MG63 (cell line): Measurements from ENCODE around the gene KMT5C. TPM values are rescaled to one million over a fixed set of nuclear protein-coding genes. Genes with fewer than 3 reads are reported as not detected.
A peak's percentile ranks its signal among the peaks of the same experiment; 100 is the strongest.

Experiments
- DNase-seq: peaks from one replicate; pipeline ENCODE4 v3.0.0-alpha.2; 2020
- H3K27me3 ChIP-seq: fragments of 250-450 bp; sonication (Bioruptor Pico); 2 replicates; pipeline ENCODE4 v1.5.1; 2020; ENCODE audit warnings: mild to moderate bottlenecking, moderate library complexity
- H3K36me3 ChIP-seq: fragments of 250-450 bp; sonication (Bioruptor Pico); 2 replicates; pipeline ENCODE4 v1.5.1; 2020; ENCODE audit warnings: mild to moderate bottlenecking, moderate library complexity
- H3K4me3 ChIP-seq: fragments of 250-450 bp; sonication (Bioruptor Pico); 2 replicates; pipeline ENCODE4 v1.5.1; 2020; ENCODE audit warnings: mild to moderate bottlenecking, moderate library complexity
- H3K9me3 ChIP-seq: fragments of 250-450 bp; sonication (Bioruptor Pico); 2 replicates; pipeline ENCODE4 v1.5.1; 2020; ENCODE audit warnings: mild to moderate bottlenecking, moderate library complexity
- total RNA-seq: library from RNA; depleted of rRNA; stranded (reverse); fragments of >200 nt; shearing (Covaris generic); gene quantifications from 2 replicates; pipeline ENCODE4 v1.2.3, GENCODE V29; 2014; ENCODE audit warnings: low replicate concordance

KMT5C gene
- total RNA-seq, 1 experiment from 2014 or later: 11.1 TPM

DNA sequence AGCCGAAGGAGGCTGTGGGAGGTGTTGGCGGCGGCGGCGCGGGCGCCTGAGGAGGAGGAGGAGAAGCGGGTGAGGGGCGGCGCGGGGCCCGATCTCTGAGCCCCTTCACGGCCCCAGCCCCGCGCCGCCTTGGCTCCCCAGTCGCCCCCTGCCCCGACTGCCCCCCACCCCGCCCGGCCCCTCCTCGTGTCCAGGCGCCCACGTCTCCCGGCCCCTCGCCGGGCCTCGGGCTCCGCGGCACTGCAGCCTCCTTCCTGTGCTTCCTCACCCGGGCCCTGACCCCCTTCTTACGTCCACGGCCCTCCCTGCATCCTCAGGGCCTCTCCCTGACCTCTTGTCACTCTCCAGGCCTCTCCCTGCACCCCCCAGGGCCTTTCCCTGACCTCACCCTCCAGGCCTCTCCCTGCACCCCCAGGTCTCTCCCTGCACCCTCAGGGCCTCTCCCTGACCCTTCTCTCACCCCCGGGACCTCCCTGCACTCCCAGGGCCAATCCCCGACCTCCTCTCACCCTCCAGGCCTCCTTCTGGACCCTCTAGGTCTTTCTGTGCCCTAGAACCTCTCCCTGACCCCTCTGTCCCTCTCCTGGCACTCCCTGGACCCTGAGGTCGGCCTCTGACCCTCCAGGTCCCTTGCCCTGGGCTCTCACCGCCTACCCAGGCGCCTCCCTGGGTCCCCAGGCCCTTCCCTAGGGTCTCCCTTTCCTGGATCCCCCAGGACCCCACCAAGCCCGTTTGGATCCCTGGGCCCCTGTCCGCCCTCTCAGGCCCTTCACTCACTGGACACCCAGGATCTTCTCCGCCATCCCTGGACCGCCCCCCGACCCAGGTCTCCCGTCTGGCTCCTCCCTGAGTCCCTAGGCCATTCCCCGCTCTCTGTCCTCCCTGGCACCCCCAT lies 460 bp downstream of the KMT5C start:
- peak; percentile 44 for DNase-seq
- Histone ChIP-seq H3K4me3 (peak overlapping the region; percentile 69), H3K9me3 (no peaks in the 10 kb centered on the region)

DNA sequence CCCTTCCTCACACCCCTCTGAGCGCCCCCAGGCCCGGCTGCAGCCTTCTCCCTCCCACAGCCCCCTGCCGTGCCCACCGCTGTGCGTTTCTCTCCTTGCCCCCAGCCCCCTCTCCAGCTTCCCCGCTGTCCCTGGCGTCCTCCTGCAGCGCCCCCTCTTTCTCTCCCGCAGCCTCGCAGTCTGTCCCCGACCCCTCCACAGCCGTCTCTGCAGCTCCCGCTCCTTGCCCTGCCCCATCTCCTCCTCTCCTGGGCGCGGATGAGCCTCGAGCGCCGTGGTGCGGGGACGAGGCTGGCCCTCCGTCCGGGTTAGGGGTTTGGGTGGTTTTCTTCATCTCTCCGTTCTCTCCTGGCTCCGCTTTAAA lies 1.1 kb downstream of the KMT5C start:
- peak overlapping the region; percentile 69 for H3K4me3 ChIP-seq
- no peaks in the 10 kb centered on the region for H3K9me3 ChIP-seq
- peaks cover 13% of the 10 kb centered on the region for H3K27me3 ChIP-seq
- no peak for DNase-seq
- H3K36me3 ChIP-seq: peaks cover 9% of the 10 kb centered on the region

More for the DNA sequence above, 460 bp downstream of the KMT5C start:
- Histone ChIP-seq H3K36me3 (peaks cover 9% of the 10 kb centered on the region), H3K27me3 (peaks cover 13% of the 10 kb centered on the region)

DNA sequence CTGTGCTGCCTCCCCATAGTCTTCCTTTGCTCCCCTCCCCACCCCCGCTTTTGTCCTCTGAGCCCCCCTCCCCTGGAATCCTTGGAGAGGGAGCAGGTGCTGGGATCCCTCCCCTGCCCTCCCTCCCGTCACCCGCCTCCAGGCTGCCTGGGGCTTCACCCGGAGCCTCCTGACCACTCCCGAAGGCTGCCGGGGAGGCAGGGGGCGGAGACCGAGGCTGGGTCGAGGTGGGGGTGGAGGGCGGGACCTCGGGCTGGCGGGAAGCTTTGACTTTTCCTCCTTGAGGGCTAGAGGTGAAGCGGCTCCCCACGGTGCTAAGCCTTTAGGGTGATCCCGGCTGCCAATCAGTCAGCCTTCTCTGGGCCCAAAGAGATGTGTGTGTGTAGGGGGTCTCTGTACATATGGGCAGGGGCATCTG lies 1.5 kb downstream of the KMT5C start:
- peak; percentile 52 for DNase-seq
- H3K27me3 ChIP-seq: peaks cover 12% of the 10 kb centered on the region
- H3K4me3 ChIP-seq: peak overlapping the region; percentile 69; the same call in 1 of the 2 replicates
- peaks cover 12% of the 10 kb centered on the region for H3K36me3 ChIP-seq
- no peaks in the 10 kb centered on the region for H3K9me3 ChIP-seq

DNA sequence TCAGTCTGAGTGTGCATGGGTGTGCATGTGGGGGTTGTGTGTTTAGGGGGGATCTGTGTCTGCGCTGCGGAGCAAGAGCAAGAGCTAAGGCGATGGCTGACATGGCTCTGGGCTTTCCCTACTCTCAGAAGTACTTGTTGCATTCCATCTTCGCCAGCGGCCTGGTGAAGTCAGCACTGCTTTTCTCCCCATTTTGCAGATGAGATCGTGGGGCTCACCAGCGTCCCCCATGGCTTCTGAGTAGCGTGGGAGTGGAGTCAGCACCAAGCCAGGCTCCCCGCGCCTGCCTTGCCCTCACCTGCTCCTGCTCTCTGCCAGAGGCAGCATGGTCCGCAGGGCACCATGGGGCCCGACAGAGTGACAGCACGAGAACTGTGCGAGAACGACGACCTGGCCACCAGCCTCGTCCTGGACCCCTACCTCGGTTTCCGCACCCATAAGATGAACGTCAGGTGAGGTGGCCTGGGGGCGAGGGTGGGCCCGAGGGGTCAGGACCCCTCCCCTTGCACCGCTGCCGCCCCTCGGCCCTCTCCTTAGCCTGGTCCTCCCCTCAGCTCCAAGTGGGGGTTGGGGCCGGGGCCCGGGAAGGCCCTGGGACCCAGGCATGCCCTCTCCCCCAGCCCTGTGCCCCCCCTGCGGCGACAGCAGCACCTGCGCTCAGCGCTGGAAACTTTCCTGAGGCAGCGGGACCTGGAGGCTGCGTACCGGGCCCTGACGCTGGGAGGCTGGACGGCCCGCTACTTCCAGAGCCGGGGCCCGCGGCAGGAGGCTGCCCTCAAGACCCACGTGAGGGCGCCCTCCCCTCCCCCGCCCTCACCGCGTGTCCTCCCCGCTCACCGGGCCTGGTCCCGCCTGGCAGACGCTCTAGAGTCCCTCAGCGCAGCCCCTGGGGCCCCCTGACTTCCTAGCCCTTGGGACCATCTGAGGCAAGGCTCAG lies 2.2 kb downstream of the KMT5C start:
- peaks cover 13% of the 10 kb centered on the region for H3K36me3 ChIP-seq
- H3K9me3 ChIP-seq: no peaks in the 10 kb centered on the region
- H3K4me3 ChIP-seq: no peak overlapping the region
- no peak for DNase-seq
- peaks cover 5% of the 10 kb centered on the region; the same call in 1 of the 2 replicates for H3K27me3 ChIP-seq

DNA sequence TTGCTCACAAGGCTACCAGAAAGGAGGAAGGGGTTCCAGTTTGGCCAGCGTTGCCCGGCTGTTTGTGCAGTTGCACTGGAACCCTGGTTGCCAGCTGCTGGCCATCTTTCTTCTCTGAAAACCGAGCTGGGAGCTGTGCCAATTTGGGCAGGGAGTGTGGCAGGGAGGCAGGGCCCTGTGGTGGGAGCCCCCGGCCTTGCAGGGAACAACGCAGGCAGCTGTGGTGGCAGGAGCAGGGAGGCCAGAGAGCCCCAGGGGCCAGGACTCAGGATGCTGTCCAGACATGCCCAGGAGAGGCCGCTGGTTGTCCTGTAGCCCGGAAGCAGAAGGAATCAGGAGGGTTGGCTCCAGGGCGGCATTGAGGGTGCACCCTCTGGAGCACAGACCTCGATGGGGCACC lies 4.8 kb downstream of the KMT5C start:
- Histone ChIP-seq H3K36me3 (peaks cover 13% of the 10 kb centered on the region), H3K9me3 (no peaks in the 10 kb centered on the region)
- no peak for DNase-seq

DNA sequence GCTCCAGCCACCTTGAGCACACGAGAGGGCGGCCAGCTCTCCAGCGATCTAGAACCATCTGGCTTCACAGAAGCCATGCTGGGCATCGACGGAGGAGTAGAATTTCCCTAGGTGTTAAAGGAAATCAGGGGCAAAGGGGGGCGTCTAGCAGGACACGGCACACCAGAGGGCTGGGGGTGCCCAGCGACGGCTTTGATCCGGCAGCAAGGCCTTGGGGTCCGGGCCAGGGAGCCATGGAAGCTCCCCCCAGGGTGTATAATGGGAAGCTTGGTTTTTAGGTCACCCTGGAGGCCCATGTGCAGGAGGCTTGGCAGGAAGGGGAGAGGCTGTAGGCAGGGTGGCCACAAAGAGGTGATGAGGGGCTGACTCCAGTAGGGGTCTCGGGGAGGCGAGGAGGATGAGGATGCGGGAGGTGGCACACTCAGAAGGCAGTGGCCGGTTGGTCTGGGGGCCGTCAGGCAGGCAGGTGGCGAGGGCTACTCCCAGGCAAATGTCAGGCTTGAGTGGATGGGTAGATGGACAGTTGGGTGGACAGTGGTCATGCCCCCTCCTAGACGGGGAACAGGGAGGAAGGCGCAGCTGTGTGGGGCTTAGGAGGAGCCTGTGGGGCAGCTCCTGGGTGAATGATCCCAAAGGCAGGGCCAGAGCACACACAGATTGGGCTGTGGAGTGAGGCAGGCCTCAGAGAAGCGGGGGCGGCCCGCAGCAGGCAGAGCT lies 5.6 kb downstream of the KMT5C start:
- H3K4me3 ChIP-seq: no peak overlapping the region
- H3K36me3 ChIP-seq: peaks cover 13% of the 10 kb centered on the region
- DNase-seq: no peak
- H3K9me3 ChIP-seq: no peaks in the 10 kb centered on the region
- H3K27me3 ChIP-seq: no peaks in the 10 kb centered on the region

More for the DNA sequence above, 4.8 kb downstream of the KMT5C start:
- H3K27me3 ChIP-seq: no peaks in the 10 kb centered on the region
- no peak overlapping the region for H3K4me3 ChIP-seq

DNA sequence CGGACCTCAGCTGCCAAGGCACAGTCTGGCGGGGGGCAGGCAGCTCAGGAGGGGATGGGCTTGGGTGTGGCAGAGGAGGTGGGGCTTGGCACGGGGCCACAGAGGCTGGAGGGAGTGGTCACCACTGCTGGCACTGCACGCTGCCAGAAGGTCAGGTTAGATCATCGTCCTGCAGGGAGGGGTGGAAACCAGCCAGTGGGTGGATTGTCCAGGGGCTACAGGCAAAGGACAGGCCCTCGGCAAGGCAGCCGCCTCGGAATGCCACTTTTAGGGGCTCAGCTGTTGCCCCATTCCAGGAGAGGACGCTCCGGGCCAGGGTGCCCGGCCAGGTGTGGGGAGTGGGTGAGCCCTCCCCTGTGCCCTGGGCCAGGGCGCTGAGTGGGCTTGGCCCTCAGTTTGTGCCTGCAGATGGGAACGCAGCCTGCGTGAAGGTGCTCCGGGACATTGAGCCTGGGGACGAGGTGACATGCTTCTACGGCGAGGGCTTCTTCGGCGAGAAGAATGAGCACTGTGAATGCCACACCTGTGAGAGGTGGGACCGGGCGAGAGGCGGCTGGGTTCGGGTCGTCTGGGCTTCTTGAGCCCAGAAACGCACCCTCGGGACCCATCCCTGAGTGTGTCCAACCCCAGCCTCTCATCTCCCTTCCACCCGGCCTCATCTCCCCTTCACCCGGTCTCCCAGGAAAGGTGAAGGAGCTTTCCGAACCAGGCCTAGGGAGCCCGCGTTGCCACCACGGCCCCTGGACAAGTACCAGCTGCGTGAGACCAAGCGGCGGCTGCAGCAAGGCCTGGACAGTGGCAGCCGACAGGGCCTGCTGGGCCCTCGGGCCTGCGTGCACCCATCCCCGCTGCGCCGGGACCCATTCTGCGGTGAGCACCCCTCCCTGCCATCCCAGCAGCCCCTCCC lies 6.4 kb downstream of the KMT5C start:
- peak; percentile 74 for DNase-seq

DNA sequence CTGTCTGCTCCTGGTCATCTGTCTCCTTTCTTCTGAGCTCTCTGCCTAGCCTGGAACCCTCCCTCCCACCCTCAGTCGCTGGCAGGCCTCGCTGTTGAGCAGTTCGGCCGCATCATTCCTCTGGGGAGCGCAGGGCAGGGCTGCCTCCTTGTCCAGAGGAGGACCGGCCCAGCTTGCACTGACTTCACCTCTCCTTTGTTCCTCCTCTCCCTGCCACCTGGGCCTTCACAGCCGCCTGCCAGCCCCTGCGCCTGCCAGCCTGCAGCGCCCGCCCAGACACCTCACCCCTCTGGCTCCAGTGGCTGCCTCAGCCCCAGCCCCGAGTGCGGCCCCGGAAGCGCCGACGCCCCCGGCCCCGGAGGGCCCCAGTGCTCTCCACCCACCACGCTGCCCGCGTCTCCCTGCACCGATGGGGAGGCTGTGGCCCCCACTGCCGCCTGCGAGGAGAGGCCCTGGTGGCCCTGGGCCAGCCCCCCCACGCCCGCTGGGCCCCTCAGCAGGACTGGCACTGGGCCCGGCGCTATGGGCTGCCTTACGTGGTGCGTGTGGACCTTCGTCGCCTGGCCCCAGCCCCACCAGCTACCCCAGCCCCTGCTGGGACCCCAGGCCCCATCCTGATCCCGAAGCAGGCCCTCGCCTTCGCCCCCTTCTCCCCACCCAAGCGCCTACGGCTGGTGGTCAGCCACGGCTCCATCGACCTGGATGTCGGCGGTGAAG lies 7.2 kb downstream of the KMT5C start:
- Histone ChIP-seq H3K4me3 (no peak overlapping the region), H3K27me3 (peaks cover 3% of the 10 kb centered on the region), H3K36me3 (peaks cover 13% of the 10 kb centered on the region), H3K9me3 (no peaks in the 10 kb centered on the region)
- no peak for DNase-seq

More for the DNA sequence above, 6.4 kb downstream of the KMT5C start:
- no peak overlapping the region for H3K4me3 ChIP-seq
- H3K27me3 ChIP-seq: no peaks in the 10 kb centered on the region
- H3K36me3 ChIP-seq: peaks cover 13% of the 10 kb centered on the region
- H3K9me3 ChIP-seq: no peaks in the 10 kb centered on the region

DNA sequence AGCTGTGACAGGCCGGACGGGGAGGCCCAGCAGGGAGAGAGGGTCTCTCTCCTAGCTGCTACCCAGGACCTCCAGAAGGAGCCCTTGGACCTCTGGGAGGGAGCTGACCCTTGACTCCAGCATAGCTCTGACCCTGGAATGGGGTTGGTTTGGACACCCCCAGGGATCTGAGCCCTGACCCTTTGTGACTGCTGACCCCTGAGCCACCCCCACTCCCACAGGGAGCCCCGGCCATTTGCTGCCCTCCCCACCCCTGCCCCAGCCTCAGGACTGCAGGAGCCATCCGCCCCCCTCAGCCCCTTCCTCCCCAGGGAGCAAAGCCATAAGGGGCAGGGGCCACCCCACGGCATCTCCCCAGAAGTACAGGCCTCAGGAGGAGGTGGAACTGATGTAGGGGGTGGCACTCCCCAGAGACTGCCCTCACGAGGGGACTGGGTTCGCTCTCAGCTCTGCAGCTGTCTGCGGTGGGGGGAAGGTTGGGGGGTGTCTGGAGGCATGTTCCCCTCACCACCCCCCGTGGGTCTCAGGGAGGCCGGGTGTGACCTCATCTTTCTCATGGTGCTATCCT lies 7.8 kb downstream of the KMT5C start:
- Histone ChIP-seq H3K9me3 (no peaks in the 10 kb centered on the region), H3K4me3 (no peak overlapping the region), H3K27me3 (peaks cover 9% of the 10 kb centered on the region), H3K36me3 (peaks cover 6% of the 10 kb centered on the region; the same call in 1 of the 2 replicates)
- no peak for DNase-seq

DNA sequence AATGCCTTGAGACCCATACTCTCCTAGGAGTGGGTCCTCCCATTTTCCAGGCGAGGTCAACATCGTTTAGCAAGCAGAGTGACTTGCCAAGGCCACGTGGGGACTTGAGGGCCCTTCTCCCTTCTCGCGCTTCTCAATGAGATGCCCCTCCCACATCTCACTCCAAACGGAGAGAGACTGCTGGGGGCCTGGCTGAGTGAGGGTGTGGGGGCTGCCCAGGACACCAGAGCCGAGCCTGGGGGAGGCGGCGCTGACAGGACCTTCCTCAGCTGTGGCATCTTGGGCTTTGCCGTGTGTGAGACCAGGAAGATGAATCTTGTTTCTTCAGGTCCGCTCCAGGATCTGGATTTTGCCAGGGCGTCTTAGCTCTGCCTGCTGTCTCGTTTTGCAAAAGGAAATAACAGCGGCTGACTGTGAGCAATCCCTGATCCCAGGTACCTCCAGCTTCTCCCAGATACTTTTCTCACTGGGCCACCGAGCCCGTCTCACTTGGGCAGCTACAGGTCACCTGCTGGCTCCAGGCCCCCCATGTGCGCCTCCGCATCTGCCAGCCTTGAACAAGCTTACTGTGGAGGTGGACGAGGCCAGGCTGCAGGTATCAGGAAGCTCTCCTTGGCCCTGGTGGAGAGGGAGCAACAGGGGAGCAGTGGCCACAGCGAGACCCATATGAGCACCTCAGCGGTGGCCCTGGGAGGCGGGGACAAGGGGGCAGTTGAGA lies 8.8 kb downstream of the KMT5C start:
- H3K4me3 ChIP-seq: no peak overlapping the region
- H3K36me3 ChIP-seq: peaks cover 4% of the 10 kb centered on the region; the same call in 1 of the 2 replicates
- H3K9me3 ChIP-seq: no peaks in the 10 kb centered on the region
- no peak for DNase-seq
- peaks cover 19% of the 10 kb centered on the region for H3K27me3 ChIP-seq

DNA sequence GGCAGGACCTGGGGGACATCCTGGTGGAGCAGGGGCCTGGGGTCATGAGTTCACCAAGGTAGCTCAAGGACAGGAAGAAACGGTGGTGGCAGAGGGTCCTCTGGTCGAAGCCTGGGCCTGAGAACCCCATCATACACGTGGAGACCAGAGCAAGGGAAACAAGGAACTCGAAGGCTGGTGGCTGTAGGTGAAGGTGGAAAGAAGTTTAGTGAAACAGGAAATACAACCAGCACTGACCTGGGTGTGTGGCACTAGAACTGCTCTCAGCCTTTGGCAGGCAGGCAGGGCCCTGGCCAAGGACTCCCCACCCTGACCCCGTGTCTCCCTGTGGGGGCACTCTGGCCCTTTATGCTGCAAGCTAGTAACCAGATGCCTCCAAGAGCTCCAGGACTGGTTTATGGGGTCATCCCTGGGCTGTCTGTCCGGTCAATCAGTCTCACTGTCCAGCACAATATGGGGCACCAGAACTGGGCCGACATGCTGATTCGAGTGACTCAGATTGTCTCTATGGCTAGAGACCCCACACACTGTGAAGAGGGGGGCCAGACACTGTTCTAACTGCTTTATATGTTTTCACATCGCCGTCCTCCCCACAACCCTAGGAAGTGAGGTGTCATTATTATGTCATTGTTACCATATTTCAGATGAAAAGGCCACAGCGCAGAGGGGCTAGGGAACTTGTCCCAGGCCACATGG lies 11.1 kb downstream of the KMT5C start:
- no peak overlapping the region for H3K4me3 ChIP-seq
- no peak for DNase-seq
- peaks cover 38% of the 10 kb centered on the region for H3K27me3 ChIP-seq
- no peaks in the 10 kb centered on the region for H3K9me3 ChIP-seq
- H3K36me3 ChIP-seq: peaks cover 4% of the 10 kb centered on the region; the same call in 1 of the 2 replicates

DNA sequence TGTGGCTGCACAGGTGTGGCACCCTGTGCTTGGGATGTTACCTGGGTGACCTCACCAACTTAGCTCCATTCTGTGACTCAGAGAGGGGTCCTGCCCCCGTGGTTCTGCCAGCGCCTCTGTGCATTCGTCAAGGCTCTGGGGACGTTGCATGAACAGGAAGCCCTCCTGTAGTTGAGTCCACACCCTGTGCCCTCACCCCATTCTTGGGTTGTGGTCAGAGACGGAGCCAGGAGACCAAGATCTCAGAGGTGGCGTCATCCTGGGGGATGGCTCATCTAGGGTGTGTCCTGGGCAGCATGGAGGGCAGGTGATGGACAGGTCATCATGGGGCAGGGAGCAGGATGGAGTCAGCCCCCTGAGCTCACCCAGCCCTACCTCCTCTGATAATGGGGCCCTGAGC lies 12.4 kb downstream of the KMT5C start:
- H3K4me3 ChIP-seq: no peak overlapping the region
- H3K9me3 ChIP-seq: no peaks in the 10 kb centered on the region
- peaks cover 49% of the 10 kb centered on the region for H3K27me3 ChIP-seq
- DNase-seq: no peak
- H3K36me3 ChIP-seq: no peaks in the 10 kb centered on the region; the same call in 1 of the 2 replicates

DNA sequence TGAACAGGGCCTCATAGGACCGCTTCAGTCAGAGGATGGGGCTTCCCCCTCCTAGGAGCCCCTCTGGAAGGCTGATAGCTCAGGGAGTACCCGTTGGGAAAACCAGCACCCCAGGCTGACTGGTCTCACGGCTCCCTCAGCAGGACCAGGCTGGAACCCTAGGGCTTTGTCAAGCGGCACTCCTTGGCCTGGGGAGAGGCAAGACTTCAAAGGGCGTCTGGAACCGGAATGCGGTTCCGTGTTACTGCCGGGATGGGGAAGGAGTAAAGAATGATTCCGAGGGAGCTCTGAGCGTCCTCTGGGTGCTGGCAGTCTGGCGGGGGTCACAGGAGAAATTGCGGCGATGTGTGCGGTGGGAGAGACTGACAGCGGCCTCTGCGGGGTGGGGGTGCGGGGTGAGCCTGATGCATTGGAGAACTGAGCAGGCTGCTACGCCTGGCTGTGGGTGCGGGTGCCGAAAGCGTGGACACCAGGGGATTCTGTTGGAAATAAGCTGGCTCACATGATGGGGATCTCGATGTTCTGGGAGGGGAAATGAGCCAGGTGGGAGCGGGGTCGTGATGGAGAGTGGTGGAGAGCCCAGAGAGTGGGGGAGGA lies 13.0 kb downstream of the KMT5C start:
- Histone ChIP-seq H3K9me3 (no peaks in the 10 kb centered on the region), H3K4me3 (no peak overlapping the region), H3K27me3 (peaks cover 55% of the 10 kb centered on the region), H3K36me3 (no peaks in the 10 kb centered on the region; the same call in 1 of the 2 replicates)
- DNase-seq: no peak
